GF-D8 (cell line): Measurements from ENCODE around the gene ATP9B.

ENCODE experiments used
- DNase-seq: peaks from one replicate; lab custom pipeline; 2025; lab: John Stamatoyannopoulos, UW

ATP9B gene

GRCh38 chr18:79199691-79200374 is 130.6 kb downstream of the ATP9B start:
- DNase-seq: no peak

- DNase-seq: no peak
Observed at GRCh38 chr18:79200546-79201268, 131.5 kb downstream of the ATP9B start.

- DNase-seq: no peak
Observed at GRCh38 chr18:79203017-79203605, 133.9 kb downstream of the ATP9B start.

GRCh38 chr18:79204889-79205807 is 136.0 kb downstream of the ATP9B start:
- DNase-seq: no peak

- DNase-seq: no peak
Observed at GRCh38 chr18:79206444-79206843, 137.2 kb downstream of the ATP9B start.

GRCh38 chr18:79208906-79209305 is 139.7 kb downstream of the ATP9B start:
- no peak for DNase-seq

- no peak for DNase-seq
Observed at GRCh38 chr18:79210002-79210910, 141.1 kb downstream of the ATP9B start.

- DNase-seq: no peak
Observed at GRCh38 chr18:79211844-79212243, 142.7 kb downstream of the ATP9B start.

GRCh38 chr18:79214056-79214455 is 144.9 kb downstream of the ATP9B start:
- DNase-seq: no peak

- DNase-seq: no peak
Observed at GRCh38 chr18:79216176-79216575, 147.0 kb downstream of the ATP9B start.

- DNase-seq: no peak
Observed at GRCh38 chr18:79217979-79218604, 148.9 kb downstream of the ATP9B start.

GRCh38 chr18:79218605-79219190 is 149.5 kb downstream of the ATP9B start:
- DNase-seq: no peak

- no peak for DNase-seq
Observed at GRCh38 chr18:79221136-79221535, 151.9 kb downstream of the ATP9B start.

GRCh38 chr18:79222790-79223189 is 153.6 kb downstream of the ATP9B start:
- no peak for DNase-seq

GRCh38 chr18:79223431-79223830 is 154.2 kb downstream of the ATP9B start:
- DNase-seq: no peak

GRCh38 chr18:79224381-79224780 is 155.2 kb downstream of the ATP9B start:
- no peak for DNase-seq

GRCh38 chr18:79227621-79228020 is 158.4 kb downstream of the ATP9B start:
- no peak for DNase-seq

- DNase-seq: no peak
Observed at GRCh38 chr18:79229431-79229830, 160.2 kb downstream of the ATP9B start.

- no peak for DNase-seq
Observed at GRCh38 chr18:79234438-79234837, 165.2 kb downstream of the ATP9B start.

- no peak for DNase-seq
Observed at GRCh38 chr18:79239631-79240030, 170.4 kb downstream of the ATP9B start.
